ENCODE results near the gene VIM.

Gene VIM

DNA sequence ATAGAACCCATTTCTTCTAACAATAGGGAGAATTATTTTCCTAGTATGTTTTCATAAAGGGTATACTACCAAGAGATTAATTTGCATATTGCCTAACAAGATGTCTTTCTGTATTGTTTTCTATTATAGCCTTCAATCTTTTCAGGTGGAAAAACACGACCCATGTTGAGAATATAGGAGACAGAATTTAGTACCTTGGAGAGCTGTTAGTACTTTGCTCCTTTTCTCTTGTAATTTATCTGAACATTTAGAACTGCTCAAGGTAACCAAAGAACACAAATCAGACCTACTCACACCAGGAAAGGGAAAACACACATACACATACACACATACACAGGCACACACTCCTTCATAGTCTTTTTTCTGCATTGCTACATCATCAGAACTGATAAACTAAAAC lies 18.7 kb upstream of the VIM start:
- TF ChIP-seq, protein P1, sequence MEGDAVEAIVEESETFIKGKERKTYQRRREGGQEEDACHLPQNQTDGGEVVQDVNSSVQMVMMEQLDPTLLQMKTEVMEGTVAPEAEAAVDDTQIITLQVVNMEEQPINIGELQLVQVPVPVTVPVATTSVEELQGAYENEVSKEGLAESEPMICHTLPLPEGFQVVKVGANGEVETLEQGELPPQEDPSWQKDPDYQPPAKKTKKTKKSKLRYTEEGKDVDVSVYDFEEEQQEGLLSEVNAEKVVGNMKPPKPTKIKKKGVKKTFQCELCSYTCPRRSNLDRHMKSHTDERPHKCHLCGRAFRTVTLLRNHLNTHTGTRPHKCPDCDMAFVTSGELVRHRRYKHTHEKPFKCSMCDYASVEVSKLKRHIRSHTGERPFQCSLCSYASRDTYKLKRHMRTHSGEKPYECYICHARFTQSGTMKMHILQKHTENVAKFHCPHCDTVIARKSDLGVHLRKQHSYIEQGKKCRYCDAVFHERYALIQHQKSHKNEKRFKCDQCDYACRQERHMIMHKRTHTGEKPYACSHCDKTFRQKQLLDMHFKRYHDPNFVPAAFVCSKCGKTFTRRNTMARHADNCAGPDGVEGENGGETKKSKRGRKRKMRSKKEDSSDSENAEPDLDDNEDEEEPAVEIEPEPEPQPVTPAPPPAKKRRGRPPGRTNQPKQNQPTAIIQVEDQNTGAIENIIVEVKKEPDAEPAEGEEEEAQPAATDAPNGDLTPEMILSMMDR (IDR thresholded peaks at IDR 0.05; ENCODE audit: low read depth, low read length): no peak
- no peak for DNase-seq (ENCODE audit: extremely low read depth, low read depth)

DNA sequence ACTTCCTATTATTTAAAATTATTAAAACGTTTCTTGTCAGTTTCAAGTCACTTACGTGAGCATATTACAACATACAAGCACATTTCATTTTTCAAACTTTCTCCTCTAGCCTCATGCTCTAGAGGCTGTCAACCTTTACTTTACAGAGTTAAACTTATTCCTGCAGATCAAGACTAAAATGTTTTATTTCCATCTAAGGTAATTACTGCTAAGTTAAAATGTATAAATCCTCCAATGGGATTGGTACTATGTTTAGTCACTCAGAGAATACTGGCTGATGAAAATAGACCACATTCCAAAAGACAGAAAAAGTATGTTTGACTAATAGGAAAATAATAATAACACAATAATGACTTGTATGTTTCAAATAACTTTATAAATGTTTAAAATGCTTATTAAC lies 18.2 kb upstream of the VIM start:
- TF ChIP-seq, protein P1 (IDR thresholded peaks at IDR 0.05; ENCODE audit: low read depth, low read length): no peak

DNA sequence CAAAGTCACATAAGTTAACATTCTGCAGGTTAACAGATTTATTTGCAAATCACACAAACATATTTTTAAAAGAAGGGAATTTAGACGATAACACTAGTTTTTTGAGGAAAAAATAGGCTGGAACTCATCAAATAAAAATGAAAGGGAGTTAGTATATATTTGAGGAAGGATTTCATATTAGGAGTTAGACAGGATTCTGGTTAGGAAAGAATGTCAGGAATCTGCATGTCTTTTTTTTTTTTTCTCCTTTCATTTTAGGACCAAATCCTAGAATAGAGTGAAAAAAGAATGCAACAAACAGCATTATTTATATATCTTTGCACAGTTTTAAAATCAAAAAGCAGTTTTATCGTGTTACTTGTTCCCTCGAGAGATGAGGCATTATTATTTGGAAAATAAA lies 17.7 kb upstream of the VIM start:
- DNase-seq (ENCODE audit: extremely low read depth, low read depth): no peak

More for the DNA sequence above, 18.2 kb upstream of the VIM start:
- no peak for DNase-seq (ENCODE audit: extremely low read depth, low read depth)

DNA sequence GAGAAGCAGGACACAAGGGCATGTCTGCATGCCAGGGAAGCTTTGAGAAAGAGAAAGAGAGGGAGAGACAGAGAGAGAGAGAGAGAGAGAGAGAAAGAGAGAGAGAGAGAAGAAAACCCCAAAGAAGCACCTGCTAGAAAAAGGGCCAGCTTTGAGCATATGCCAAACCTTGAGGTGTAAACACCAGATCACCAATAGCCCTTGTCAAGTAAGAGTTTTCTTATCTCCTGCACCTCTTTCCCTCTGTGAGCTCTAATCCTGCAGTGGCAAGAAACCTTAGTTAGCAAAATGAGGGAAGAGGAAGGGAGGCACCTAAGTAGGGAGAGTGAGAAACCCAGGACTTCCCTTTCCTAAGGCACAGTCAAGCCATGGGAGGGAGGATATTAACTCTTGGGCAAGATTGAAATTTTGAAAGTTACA lies 15.2 kb upstream of the VIM start:
- no peak for DNase-seq (ENCODE audit: extremely low read depth, low read depth)
- TF ChIP-seq, protein P1 (IDR thresholded peaks at IDR 0.05; ENCODE audit: low read depth, low read length): no peak

More for the DNA sequence above, 17.7 kb upstream of the VIM start:
- TF ChIP-seq, protein P1 (IDR thresholded peaks at IDR 0.05; ENCODE audit: low read depth, low read length): no peak

DNA sequence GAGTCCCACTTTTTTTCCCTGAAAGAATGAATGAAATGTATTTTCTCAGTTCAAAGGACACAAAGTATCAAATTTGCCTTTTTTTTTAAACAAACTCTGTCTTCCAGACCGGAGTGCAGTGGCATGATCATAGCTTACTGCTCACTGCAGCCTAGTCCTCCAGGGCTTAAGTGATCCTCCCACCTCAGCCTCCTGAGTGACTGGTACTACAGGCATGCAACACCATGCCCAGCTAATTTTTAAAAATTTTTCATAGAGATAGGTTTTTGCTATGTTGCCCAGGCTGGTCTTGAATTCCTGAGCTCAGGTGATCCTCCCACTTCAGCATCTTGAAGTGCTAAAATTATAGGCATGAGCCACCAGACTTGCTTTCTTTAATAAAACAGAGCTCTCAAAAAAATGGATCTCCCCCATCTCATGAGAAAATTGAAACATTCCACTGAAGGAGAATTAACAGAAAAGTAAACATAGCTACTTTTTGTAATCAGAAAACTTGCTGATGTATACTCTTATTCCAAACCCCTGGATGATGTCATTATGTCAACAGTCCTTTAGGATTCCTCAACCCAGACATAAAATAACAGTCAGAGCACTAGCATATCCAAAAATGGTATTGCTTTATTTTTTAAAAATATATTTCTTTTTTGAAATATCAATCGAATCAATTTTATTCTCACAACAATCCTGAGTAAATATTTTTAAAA lies 14.2 kb upstream of the VIM start:
- TF ChIP-seq, protein P1 (IDR thresholded peaks at IDR 0.05; ENCODE audit: low read depth, low read length): no peak
- no peak for DNase-seq (ENCODE audit: extremely low read depth, low read depth)

DNA sequence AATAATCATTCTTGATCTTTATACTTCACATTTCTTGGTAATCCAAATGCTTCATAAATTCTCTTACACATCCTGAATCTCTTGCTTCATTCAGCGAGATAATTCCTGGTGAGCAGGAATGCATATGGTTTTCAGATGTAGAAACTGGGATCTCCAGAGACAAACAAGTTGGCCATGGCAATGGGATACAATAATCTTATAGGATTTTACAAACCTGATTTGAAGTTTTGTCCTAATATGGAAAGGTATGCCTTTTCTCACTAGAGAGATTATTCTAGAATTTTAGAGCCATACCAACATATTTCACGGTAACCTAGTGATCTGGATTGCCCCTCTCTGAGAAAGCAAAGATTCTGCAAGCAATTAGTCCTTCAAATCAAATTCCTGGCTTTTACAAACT lies 13.5 kb upstream of the VIM start:
- TF ChIP-seq, protein P1 (IDR thresholded peaks at IDR 0.05; ENCODE audit: low read depth, low read length): no peak
- DNase-seq (ENCODE audit: extremely low read depth, low read depth): no peak

DNA sequence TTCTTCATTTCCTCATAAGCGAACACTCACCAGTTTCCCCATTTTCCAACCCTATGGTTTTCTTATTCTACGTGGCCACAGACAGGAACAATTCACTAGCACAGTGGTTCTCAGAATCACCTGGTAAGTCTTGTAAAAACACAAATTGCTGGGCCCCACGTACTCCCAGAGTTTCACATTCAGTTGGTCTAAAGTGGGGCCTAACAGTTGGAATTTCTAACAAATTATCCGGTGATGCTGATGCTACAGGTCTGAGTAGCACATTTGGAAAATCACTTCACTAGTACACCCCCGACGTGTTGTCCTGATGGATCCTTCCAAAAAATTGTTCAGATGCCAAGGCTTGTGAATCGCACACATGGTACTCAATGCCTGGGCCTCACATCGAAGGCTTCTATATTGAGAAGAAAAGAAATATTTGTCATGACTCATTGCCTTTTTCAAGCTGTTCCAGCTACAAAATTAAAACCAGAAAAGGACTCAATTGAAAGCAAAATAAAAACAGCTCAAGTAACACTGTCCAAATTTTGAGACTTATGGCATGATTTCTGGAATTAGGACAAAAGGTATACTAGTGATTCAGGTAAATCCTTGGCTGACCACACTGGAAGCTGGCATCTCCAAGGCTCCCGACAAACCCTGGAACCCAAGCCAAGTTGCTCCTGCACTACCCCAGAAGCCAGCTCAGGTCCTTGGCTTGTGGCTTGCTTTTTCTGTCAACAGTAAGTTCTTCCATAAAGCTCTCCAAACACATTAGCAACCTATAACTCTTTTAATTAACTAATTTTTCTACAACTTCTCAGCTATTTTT lies 12.9 kb upstream of the VIM start:
- DNase-seq (ENCODE audit: extremely low read depth, low read depth): peak; percentile 97
- TF ChIP-seq, protein P1 (IDR thresholded peaks at IDR 0.05; ENCODE audit: low read depth, low read length): no peak
